C4-2B (cell line): ENCODE measurements around the gene SLC25A15.

Source experiments
- ZFX ChIP-seq: fragments of 450-650 bp; IDR thresholded peaks from 2 replicates; pipeline ENCODE4 v1.6.1; 2017
- TF ChIP-seq, protein P1 (sequence below): fragments of 450-650 bp; conservative IDR thresholded peaks from 2 replicates; pipeline ENCODE4 v1.5.1; 2017; ENCODE audit warnings: mild to moderate bottlenecking

DNA sequence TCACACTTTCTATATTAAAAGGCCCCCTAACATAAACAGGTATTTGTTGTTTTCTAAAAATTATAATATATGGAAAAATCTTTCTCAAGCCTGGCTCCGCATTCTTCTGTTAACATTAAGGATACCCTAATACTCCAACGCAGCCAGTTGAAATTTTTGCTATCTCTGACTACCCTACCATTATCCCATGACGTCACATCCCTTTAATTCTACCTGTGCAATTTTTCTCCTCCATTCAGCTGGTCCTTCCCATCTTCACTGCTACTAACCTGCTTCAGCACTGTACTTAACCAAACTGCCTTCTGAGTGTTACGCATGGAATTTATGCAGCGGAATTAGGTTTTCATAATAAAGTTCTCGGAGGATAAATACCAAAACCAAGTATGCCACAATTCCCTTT, 19.4 kb upstream of the SLC25A15 start:
- TF ChIP-seq, protein P1, sequence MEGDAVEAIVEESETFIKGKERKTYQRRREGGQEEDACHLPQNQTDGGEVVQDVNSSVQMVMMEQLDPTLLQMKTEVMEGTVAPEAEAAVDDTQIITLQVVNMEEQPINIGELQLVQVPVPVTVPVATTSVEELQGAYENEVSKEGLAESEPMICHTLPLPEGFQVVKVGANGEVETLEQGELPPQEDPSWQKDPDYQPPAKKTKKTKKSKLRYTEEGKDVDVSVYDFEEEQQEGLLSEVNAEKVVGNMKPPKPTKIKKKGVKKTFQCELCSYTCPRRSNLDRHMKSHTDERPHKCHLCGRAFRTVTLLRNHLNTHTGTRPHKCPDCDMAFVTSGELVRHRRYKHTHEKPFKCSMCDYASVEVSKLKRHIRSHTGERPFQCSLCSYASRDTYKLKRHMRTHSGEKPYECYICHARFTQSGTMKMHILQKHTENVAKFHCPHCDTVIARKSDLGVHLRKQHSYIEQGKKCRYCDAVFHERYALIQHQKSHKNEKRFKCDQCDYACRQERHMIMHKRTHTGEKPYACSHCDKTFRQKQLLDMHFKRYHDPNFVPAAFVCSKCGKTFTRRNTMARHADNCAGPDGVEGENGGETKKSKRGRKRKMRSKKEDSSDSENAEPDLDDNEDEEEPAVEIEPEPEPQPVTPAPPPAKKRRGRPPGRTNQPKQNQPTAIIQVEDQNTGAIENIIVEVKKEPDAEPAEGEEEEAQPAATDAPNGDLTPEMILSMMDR = no peak
- TF ChIP-seq ZFX = no peak
